GM12865 (cell line): ENCODE data around the gene RHOD.

Source experiments
- DNase-seq: peaks from one replicate; pipeline ENCODE4 v3.0.0; 2010; ENCODE audit warnings: low read depth
- H3K4me3 ChIP-seq: 2 replicates; pipeline ENCODE4 v1.5.1; 2011; ENCODE audit warnings: mild to moderate bottlenecking, low read depth, low read length, control low read depth
- CTCF ChIP-seq: IDR thresholded peaks from 2 replicates; pipeline ENCODE4 v1.5.1; 2011; ENCODE audit warnings: low read length, control low read depth, low read depth, inconsistent platforms; ENCODE audit not compliant: insufficient read depth; ENCODE audit errors: missing control alignments

RHOD gene

GRCh38 chr11:67051945-67052488, 4.6 kb upstream of the RHOD start:
- DNase-seq, result no peak
- no peak overlapping the region for H3K4me3 ChIP-seq
- no peak for TF ChIP-seq CTCF

- no peak for TF ChIP-seq CTCF
- no peak for DNase-seq
- H3K4me3 ChIP-seq, result no peak overlapping the region
These were observed 3.8 kb upstream of the RHOD start for GRCh38 chr11:67052891-67053290.

GRCh38 chr11:67053896-67054329, 2.7 kb upstream of the RHOD start:
- H3K4me3 ChIP-seq, result no peak overlapping the region
- DNase-seq, result peak; percentile 57
- peak; percentile 83 for TF ChIP-seq CTCF

- DNase-seq, result no peak
- TF ChIP-seq CTCF, result no peak
- H3K4me3 ChIP-seq, result no peak overlapping the region
These were observed 2.3 kb upstream of the RHOD start for GRCh38 chr11:67054346-67054835.

- no peak for DNase-seq
- TF ChIP-seq CTCF, result no peak
- no peak overlapping the region for H3K4me3 ChIP-seq
These were observed 1.7 kb upstream of the RHOD start for GRCh38 chr11:67054836-67055523.

GRCh38 chr11:67055812-67056211, 835 bp upstream of the RHOD start:
- no peak for DNase-seq
- no peak for TF ChIP-seq CTCF
- H3K4me3 ChIP-seq, result no peak overlapping the region
